B cell (primary cell): Measurements from ENCODE around the gene PCNX4. TPM values are rescaled to one million over a fixed set of nuclear protein-coding genes. Genes with fewer than 3 reads are reported as not detected.

Experiments
- ATAC-seq: fragments of 200-7000 bp; cut with Tn5 transposase; one replicate; pipeline ENCODE4 v1.10.0; 2021; ENCODE audit warnings: low read depth, mild to moderate bottlenecking, moderate number of reproducible peaks, moderate library complexity
- CTCF ChIA-PET: fragments of 350-600 bp; sonication (Branson Sonifier 250); formaldehyde crosslinking; loops from one replicate; lab custom pipeline; 2021; ENCODE audit warnings: antibody characterized with exemption, inconsistent platforms; lab: Charles Lee
- POLR2A ChIA-PET: fragments of 350-600 bp; sonication (Branson Sonifier 250); formaldehyde crosslinking; loops from one replicate; lab custom pipeline; 2021; ENCODE audit warnings: antibody characterized with exemption; lab: Charles Lee
- DNase-seq: peaks from one replicate; pipeline ENCODE4 v3.0.0; 2013
- H2AFZ ChIP-seq: 2 replicates; pipeline ENCODE4 v1.6.1; 2012; ENCODE audit warnings: mild to moderate bottlenecking, low read depth, low read length; ENCODE audit not compliant: insufficient read depth, poor library complexity, severe bottlenecking
- H3K27ac ChIP-seq, 2 donors: 1 replicate in 1 of 2; 2 replicates in 1 of 2; pipeline ENCODE4 v1.5.1; 2012 to 2013; ENCODE audit warnings: low read length in 2 of 2, mild to moderate bottlenecking in 2 of 2, moderate library complexity in 1 of 2
- H3K27me3 ChIP-seq, 4 experiments: fragments of 200-600 bp in 1 of 4; sonication (generic) in 1 of 4; replicated peaks in 1 of 4; 1 replicate in 2 of 4; 2 replicates in 2 of 4; pipeline versions ENCODE4 v1.6.1 to v1.7.0; 2013 to 2016; ENCODE audit warnings: low read length in 3 of 4, mild to moderate bottlenecking in 2 of 4, mixed read lengths in 1 of 4, moderate library complexity in 1 of 4; ENCODE audit not compliant: insufficient read depth in 4 of 4, control insufficient read depth in 3 of 4; ENCODE audit errors: control extremely low read depth in 1 of 4
- H3K36me3 ChIP-seq, 2 experiments: replicated peaks in 1 of 2; 1 replicate in 1 of 2; 2 replicates in 1 of 2; pipeline versions ENCODE4 v1.6.1 to v1.7.1; 2013; ENCODE audit warnings: low read length in 1 of 2; ENCODE audit not compliant: insufficient read depth in 2 of 2, control insufficient read depth in 1 of 2; ENCODE audit errors: control extremely low read depth in 1 of 2, extremely low read depth in 1 of 2
- H3K4me1 ChIP-seq, 2 donors: fragments of 200-600 bp in 1 of 2; sonication (generic) in 1 of 2; 1 replicate in 1 of 2; 2 replicates in 1 of 2; pipeline versions ENCODE4 v1.5.1 to v1.6.1; 2013 to 2017; ENCODE audit warnings: low read length in 2 of 2; ENCODE audit not compliant: control insufficient read depth in 2 of 2, insufficient read depth in 2 of 2
- H3K4me2 ChIP-seq: replicated peaks from 2 replicates; pipeline ENCODE3; 2012; ENCODE audit warnings: mild to moderate bottlenecking, low read depth, low read length; ENCODE audit not compliant: poor library complexity, severe bottlenecking
- H3K4me3 ChIP-seq, 5 experiments: fragments of 200-600 bp in 1 of 5; sonication (generic) in 1 of 5; 1 replicate in 3 of 5; 2 replicates in 2 of 5; pipeline versions ENCODE4 v1.5.1 to v1.7.0; 2011 to 2016; ENCODE audit warnings: low read length in 4 of 5, mild to moderate bottlenecking in 4 of 5, low read depth in 2 of 5, control low read depth in 1 of 5, moderate library complexity in 1 of 5; ENCODE audit not compliant: insufficient read depth in 1 of 5; ENCODE audit errors: control extremely low read depth in 1 of 5, extremely low read depth in 1 of 5
- H3K79me2 ChIP-seq: fragments of 200-600 bp; sonication (generic); one replicate; pipeline ENCODE4 v1.6.0; 2016; ENCODE audit warnings: low read length; ENCODE audit not compliant: control insufficient read depth, insufficient read depth
- H3K9ac ChIP-seq: fragments of 200-600 bp; sonication (generic); 2 replicates; pipeline ENCODE4 v1.6.1; 2017; ENCODE audit warnings: mild to moderate bottlenecking, low read length, moderate library complexity
- H3K9me3 ChIP-seq, 3 donors: one replicate each; pipeline versions ENCODE4 v1.6.1 to v1.7.1; 2013; ENCODE audit warnings: low read length in 2 of 3; ENCODE audit not compliant: control insufficient read depth in 2 of 3, insufficient read depth in 1 of 3; ENCODE audit errors: control extremely low read depth in 1 of 3
- H4K20me1 ChIP-seq: 2 replicates; pipeline ENCODE4 v1.6.0; 2012; ENCODE audit warnings: mild to moderate bottlenecking, low read length; ENCODE audit not compliant: insufficient read depth, control insufficient read depth, poor library complexity, severe bottlenecking
- H3K27ac Mint-ChIP-seq: one replicate; pipeline ENCODE4 v1.8.0; 2021; ENCODE audit warnings: mixed read lengths
- H3K27me3 Mint-ChIP-seq: one replicate; pipeline ENCODE4 v1.8.0; 2021; ENCODE audit warnings: mixed read lengths
- H3K4me1 Mint-ChIP-seq: one replicate; pipeline ENCODE4 v1.8.0; 2021; ENCODE audit warnings: mixed read lengths
- H3K4me3 Mint-ChIP-seq: one replicate; pipeline ENCODE4 v1.8.0; 2021; ENCODE audit warnings: mixed read lengths
- H3K9me3 Mint-ChIP-seq: one replicate; pipeline ENCODE4 v1.8.0; 2022; ENCODE audit warnings: mixed read lengths; ENCODE audit not compliant: insufficient read depth
- CTCF ChIP-seq: fragments of 200-600 bp; IDR thresholded peaks from one replicate; pipeline ENCODE4 v1.8.0; 2022; ENCODE audit warnings: antibody characterized with exemption, mild to moderate bottlenecking
- EZH2 ChIP-seq: IDR thresholded peaks from 2 replicates; pipeline ENCODE4 v1.6.1; 2012; ENCODE audit warnings: borderline replicate concordance, low read depth, mild to moderate bottlenecking, moderate library complexity, low read length; ENCODE audit not compliant: insufficient read depth, poor library complexity, severe bottlenecking
- WGBS: methylation state at CpG from one replicate; pipeline ENCODE4 v1.1.5; 2013; ENCODE audit warnings: missing lambda C conversion rate; ENCODE audit not compliant: insufficient coverage; 5-methylcytosine and 5-hydroxymethylcytosine counted together
- intact Hi-C: fragments of 100-400 bp; cut with micrococcal nuclease; formaldehyde crosslinking; loops from one replicate; pipeline ENCODE4 v1.10.0; 2022
- polyA plus RNA-seq: library from polyadenylated mRNA; depleted of rRNA; stranded (reverse); fragments of >200 nt; gene quantifications from 2 replicates; pipeline ENCODE4 v1.2.3, GENCODE V29; 2012
- total RNA-seq, 2 donors: library from RNA; stranded (reverse); fragments of 120-200 nt in 1 of 2; gene quantifications; 1 replicate in 1 of 2; 2 replicates in 1 of 2; pipeline versions ENCODE4 v1.2.3 to v1.2.4, GENCODE V29; 2013 to 2022

PCNX4 gene
- total and polyA plus RNA-seq, 2 donors (not counting 1 experiment from before 2014, with no cell fraction given), result 17.8 to 53.4 TPM

- Histone ChIP-seq H3K36me3 (peaks cover 0 to 1% of the 10 kb centered on the region in 2 experiments), H3K9me3 (no peaks in the 10 kb centered on the region), H4K20me1 (no peaks in the 10 kb centered on the region), H3K27me3 (no peaks in the 10 kb centered on the region), H3K4me3 (no peak overlapping the region), H3K4me2 (no peak overlapping the region), H3K27ac (no peak overlapping the region), H2AFZ (no peak overlapping the region), H3K79me2 (no peaks in the 10 kb centered on the region), H3K4me1 (no peaks in the 10 kb centered on the region), H3K9ac (no peak overlapping the region)
- Mint-ChIP-seq H3K4me3 (no peak overlapping the region), H3K27me3 (no peaks in the 10 kb centered on the region), H3K9me3 (no peaks in the 10 kb centered on the region), H3K4me1 (no peaks in the 10 kb centered on the region), H3K27ac (no peak overlapping the region)
- POLR2A ChIA-PET, result no interaction called here
- CTCF ChIA-PET, result no interaction called here
- intact Hi-C loops, result no loop called here
- 100% methylated on average over 1 of the region's 2 CpGs for WGBS
- ATAC-seq, result no peak
- TF ChIP-seq CTCF (no peak), EZH2 (no peak)
- DNase-seq, result no peak
Measured at GRCh38 chr14:60133487-60133886, 41.8 kb downstream of the PCNX4 start.

GRCh38 chr14:60134702-60135101 is 43.0 kb downstream of the PCNX4 start:
- CTCF ChIA-PET, result no interaction called here
- Mint-ChIP-seq H3K4me3 (no peak overlapping the region), H3K9me3 (no peaks in the 10 kb centered on the region), H3K27ac (no peak overlapping the region), H3K27me3 (no peaks in the 10 kb centered on the region), H3K4me1 (no peaks in the 10 kb centered on the region)
- WGBS, result no CpG with 5 or more reads among the region's 3 CpGs
- intact Hi-C loops, result no loop called here
- Histone ChIP-seq H2AFZ (no peak overlapping the region), H3K4me2 (no peak overlapping the region), H3K9ac (no peak overlapping the region), H3K79me2 (no peaks in the 10 kb centered on the region), H3K4me1 (no peaks in the 10 kb centered on the region), H4K20me1 (no peaks in the 10 kb centered on the region), H3K9me3 (no peaks in the 10 kb centered on the region), H3K27me3 (no peaks in the 10 kb centered on the region), H3K36me3 (peaks cover 0 to 1% of the 10 kb centered on the region in 2 experiments), H3K4me3 (no peak overlapping the region), H3K27ac (no peak overlapping the region)
- POLR2A ChIA-PET, result no interaction called here
- TF ChIP-seq EZH2 (no peak), CTCF (no peak)
- no peak for ATAC-seq
- DNase-seq, result no peak
